DND-41 (cell line): Measurements from ENCODE around the gene STAM2.
"Not testable (repeated sequence)": the region's sequence is repeated elsewhere in the genome, so short reads cannot be mapped to it uniquely, and the experiment has no call there.

Experiments
- ATAC-seq: fragments of 200-7000 bp; cut with Tn5 transposase; 3 replicates; pipeline ENCODE4 v1.9.1; 2021; ENCODE audit warnings: low read depth; ENCODE audit not compliant: insufficient read depth
- DNase-seq: peaks from one replicate; pipeline ENCODE4 v3.0.0-alpha.2; 2020
- H2AFZ ChIP-seq: 2 replicates; pipeline ENCODE4 v1.6.0; 2012; ENCODE audit warnings: low read depth, low read length
- H3K27ac ChIP-seq: 2 replicates; pipeline ENCODE4 v1.5.1; 2012; ENCODE audit warnings: low read length, inconsistent platforms
- H3K27me3 ChIP-seq: fragments of 200-600 bp; sonication (generic); 2 replicates; pipeline ENCODE4 v1.6.0; 2012; ENCODE audit warnings: low read length, mild to moderate bottlenecking, inconsistent platforms; ENCODE audit not compliant: insufficient read depth, poor library complexity
- H3K36me3 ChIP-seq: 2 replicates; pipeline ENCODE4 v1.5.1; 2012; ENCODE audit warnings: low read length, inconsistent platforms; ENCODE audit not compliant: insufficient read depth
- H3K4me1 ChIP-seq: 2 replicates; pipeline ENCODE4 v1.5.1; 2012; ENCODE audit warnings: mild to moderate bottlenecking, low read length; ENCODE audit not compliant: insufficient read depth
- H3K4me2 ChIP-seq: 2 replicates; pipeline ENCODE4 v1.6.0; 2012; ENCODE audit warnings: mild to moderate bottlenecking, moderate library complexity, low read length, inconsistent platforms; ENCODE audit not compliant: insufficient read depth
- H3K4me3 ChIP-seq, 2 experiments: fragments of 200-600 bp in 1 of 2; shearing (Covaris generic) in 1 of 2; 2 replicates each; pipeline ENCODE4 v1.5.1; 2012 to 2016; ENCODE audit warnings: inconsistent platforms in 2 of 2, low read length in 2 of 2, mild to moderate bottlenecking in 2 of 2, low read depth in 1 of 2, moderate library complexity in 1 of 2
- H3K79me2 ChIP-seq: 2 replicates; pipeline ENCODE4 v1.6.0; 2012; ENCODE audit warnings: low read length, inconsistent platforms; ENCODE audit not compliant: insufficient read depth
- H3K9ac ChIP-seq: 2 replicates; pipeline ENCODE4 v1.6.0; 2012; ENCODE audit warnings: low read depth, mild to moderate bottlenecking, inconsistent platforms, low read length, moderate library complexity
- H3K9me3 ChIP-seq: 2 replicates; pipeline ENCODE4 v1.5.1; 2012; ENCODE audit warnings: low read length, moderate library complexity, mild to moderate bottlenecking, inconsistent platforms; ENCODE audit not compliant: insufficient read depth, severe bottlenecking
- H4K20me1 ChIP-seq: 2 replicates; pipeline ENCODE4 v1.6.0; 2012; ENCODE audit warnings: low read length; ENCODE audit not compliant: insufficient read depth
- CTCF ChIP-seq: IDR thresholded peaks from 2 replicates; pipeline ENCODE4 v1.5.1; 2012; ENCODE audit warnings: borderline replicate concordance, low read length, moderate library complexity, mild to moderate bottlenecking; ENCODE audit not compliant: poor library complexity, severe bottlenecking; ENCODE audit errors: extremely low read depth
- EZH2 ChIP-seq: IDR thresholded peaks from 3 replicates; pipeline ENCODE4 v1.6.1; 2012; ENCODE audit warnings: borderline replicate concordance, low read depth, mild to moderate bottlenecking, moderate library complexity, low read length, inconsistent platforms; ENCODE audit not compliant: severe bottlenecking

STAM2 gene

GRCh38 chr2:152173831-152174230 lies 1.7 kb downstream of the STAM2 start:
- H2AFZ ChIP-seq = no peak overlapping the region
- peaks cover 3% of the 10 kb centered on the region; the same call in 1 of the 2 replicates for H3K36me3 ChIP-seq
- ATAC-seq (no peak), DNase-seq (no peak)
- TF ChIP-seq CTCF (no peak), EZH2 (no peak)
- no peaks in the 10 kb centered on the region for H3K27me3 ChIP-seq
- peaks cover 66% of the 10 kb centered on the region for H3K79me2 ChIP-seq
- no peaks in the 10 kb centered on the region for H3K9me3 ChIP-seq
- peak overlapping the region; percentile 95; the same call in 1 of the 2 replicates for H3K9ac ChIP-seq
- no peak overlapping the region for H3K27ac ChIP-seq
- H4K20me1 ChIP-seq = peaks cover 6% of the 10 kb centered on the region; the same call in 1 of the 2 replicates
- H3K4me1 ChIP-seq = peaks cover 31% of the 10 kb centered on the region
- H3K4me3 ChIP-seq = peak overlapping the region in 1 of 2 experiments; percentile 98; a peak in 1 of 4 replicates
- peak overlapping the region; percentile 88 for H3K4me2 ChIP-seq

GRCh38 chr2:152172201-152172785 lies 3.3 kb downstream of the STAM2 start:
- H2AFZ ChIP-seq, H3K36me3 ChIP-seq, H3K4me3 ChIP-seq, DNase-seq, H3K9me3 ChIP-seq, H3K27ac ChIP-seq, H4K20me1 ChIP-seq, H3K9ac ChIP-seq, H3K27me3 ChIP-seq, ATAC-seq: not testable (repeated sequence)
- Histone ChIP-seq H3K4me2 (peak overlapping the region; percentile 2; the same call in 1 of the 2 replicates), H3K79me2 (peaks cover 80% of the 10 kb centered on the region), H3K4me1 (peaks cover 31% of the 10 kb centered on the region)

- Histone ChIP-seq H3K27ac (no peak overlapping the region), H3K4me3 (no peak overlapping the region), H3K27me3 (no peaks in the 10 kb centered on the region), H3K36me3 (peaks cover 3% of the 10 kb centered on the region; the same call in 1 of the 2 replicates), H3K9me3 (no peaks in the 10 kb centered on the region), H2AFZ (no peak overlapping the region), H3K4me1 (peaks cover 31% of the 10 kb centered on the region), H3K4me2 (peak overlapping the region; percentile 2; the same call in 1 of the 2 replicates), H3K9ac (no peak overlapping the region), H4K20me1 (peaks cover 6% of the 10 kb centered on the region; the same call in 1 of the 2 replicates), H3K79me2 (peaks cover 85% of the 10 kb centered on the region)
- ATAC-seq (no peak), DNase-seq (no peak)
- TF ChIP-seq CTCF (no peak), EZH2 (no peak)
Measured at GRCh38 chr2:152171718-152172117, 3.8 kb downstream of the STAM2 start.

- not testable (repeated sequence) for H3K36me3 ChIP-seq, ATAC-seq, H4K20me1 ChIP-seq, H3K4me2 ChIP-seq, DNase-seq, H3K9me3 ChIP-seq, H3K27ac ChIP-seq, H3K4me3 ChIP-seq, H3K9ac ChIP-seq, H3K27me3 ChIP-seq, H2AFZ ChIP-seq
- Histone ChIP-seq H3K79me2 (peaks cover 95% of the 10 kb centered on the region), H3K4me1 (peaks cover 16% of the 10 kb centered on the region)
Measured at GRCh38 chr2:152169158-152169557, 6.4 kb downstream of the STAM2 start.

- not testable (repeated sequence) for ATAC-seq, H3K36me3 ChIP-seq, DNase-seq, H3K4me3 ChIP-seq, H3K4me1 ChIP-seq, H3K27ac ChIP-seq, H3K4me2 ChIP-seq, H3K27me3 ChIP-seq, H4K20me1 ChIP-seq, H3K9ac ChIP-seq, H2AFZ ChIP-seq, H3K9me3 ChIP-seq
- peaks cover 94% of the 10 kb centered on the region for H3K79me2 ChIP-seq
Measured at GRCh38 chr2:152167470-152167869, 8.1 kb downstream of the STAM2 start.
